ENCODE results near the gene CHST3.

CHST3 gene

DNA sequence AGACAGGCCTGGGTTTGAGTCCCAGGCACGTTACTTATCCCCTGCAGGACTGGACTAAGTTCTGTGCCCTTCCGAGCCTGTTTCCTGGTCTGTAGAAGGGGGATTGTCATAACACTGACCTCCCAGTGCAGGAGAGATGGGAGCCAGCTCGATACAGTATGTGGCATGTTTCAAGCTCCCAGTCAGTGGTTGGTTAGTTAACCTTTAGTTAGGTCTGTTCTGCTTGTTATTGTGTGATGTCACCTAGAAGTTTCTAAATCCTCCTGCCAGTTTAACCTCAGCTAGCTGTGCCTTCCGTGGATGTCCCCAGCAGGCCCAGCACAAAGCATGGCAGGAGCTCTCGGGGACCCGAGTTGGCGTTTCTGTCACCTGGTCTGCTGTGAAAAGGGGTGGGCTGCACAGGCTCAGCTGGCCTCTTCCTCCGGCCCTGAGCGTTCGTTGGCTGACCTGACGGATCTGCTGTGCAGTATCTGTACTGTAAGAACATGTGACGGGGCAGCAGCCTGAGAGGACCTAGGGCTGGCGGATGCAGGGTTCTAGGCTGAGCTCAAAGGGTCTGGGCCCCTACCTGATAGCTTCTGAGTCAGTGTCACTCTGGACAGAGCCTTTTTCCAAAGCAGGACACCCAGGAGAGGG is 71.2 kb downstream of the CHST3 start:
- H2AFZ ChIP-seq (ENCODE audit: low read depth, low read length, severe bottlenecking): no peak overlapping the region

DNA sequence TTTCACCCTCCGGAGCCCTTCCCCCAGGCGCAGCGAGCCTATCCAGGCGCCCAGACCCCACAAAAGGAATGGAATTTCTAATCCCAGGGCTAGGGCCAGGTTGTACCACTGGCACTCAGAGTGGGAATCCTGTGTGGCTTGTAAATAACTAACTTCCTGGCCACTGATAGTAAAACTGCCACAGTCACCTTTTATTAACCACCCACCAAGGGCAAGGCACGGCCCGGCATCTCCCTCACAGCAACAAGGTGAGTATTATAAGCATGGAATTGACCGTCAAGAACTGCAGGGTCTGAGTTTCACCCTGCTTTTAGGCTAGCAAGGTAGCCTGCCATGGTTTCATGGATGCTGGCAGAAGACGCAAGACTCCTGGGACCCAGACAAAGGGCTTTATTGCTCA is 73.1 kb downstream of the CHST3 start:
- no peaks in the 10 kb centered on the region for H3K9me2 ChIP-seq (replicated peaks; ENCODE audit: insufficient read depth, low read length)
- H3K9me3 ChIP-seq (ENCODE audit: insufficient read depth, low read length): no peaks in the 10 kb centered on the region
- TF ChIP-seq EZH2phosphoT487 (conservative IDR thresholded peaks at IDR 0.05; ENCODE audit: low read length): no peak
- TF ChIP-seq, protein P1, sequence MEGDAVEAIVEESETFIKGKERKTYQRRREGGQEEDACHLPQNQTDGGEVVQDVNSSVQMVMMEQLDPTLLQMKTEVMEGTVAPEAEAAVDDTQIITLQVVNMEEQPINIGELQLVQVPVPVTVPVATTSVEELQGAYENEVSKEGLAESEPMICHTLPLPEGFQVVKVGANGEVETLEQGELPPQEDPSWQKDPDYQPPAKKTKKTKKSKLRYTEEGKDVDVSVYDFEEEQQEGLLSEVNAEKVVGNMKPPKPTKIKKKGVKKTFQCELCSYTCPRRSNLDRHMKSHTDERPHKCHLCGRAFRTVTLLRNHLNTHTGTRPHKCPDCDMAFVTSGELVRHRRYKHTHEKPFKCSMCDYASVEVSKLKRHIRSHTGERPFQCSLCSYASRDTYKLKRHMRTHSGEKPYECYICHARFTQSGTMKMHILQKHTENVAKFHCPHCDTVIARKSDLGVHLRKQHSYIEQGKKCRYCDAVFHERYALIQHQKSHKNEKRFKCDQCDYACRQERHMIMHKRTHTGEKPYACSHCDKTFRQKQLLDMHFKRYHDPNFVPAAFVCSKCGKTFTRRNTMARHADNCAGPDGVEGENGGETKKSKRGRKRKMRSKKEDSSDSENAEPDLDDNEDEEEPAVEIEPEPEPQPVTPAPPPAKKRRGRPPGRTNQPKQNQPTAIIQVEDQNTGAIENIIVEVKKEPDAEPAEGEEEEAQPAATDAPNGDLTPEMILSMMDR (IDR thresholded peaks at IDR 0.05; ENCODE audit: insufficient read depth, low read length, poor library complexity, severe bottlenecking): no peak
- H4K20me1 ChIP-seq (ENCODE audit: low read depth, low read length): no peaks in the 10 kb centered on the region
- no peaks in the 10 kb centered on the region for H3K79me2 ChIP-seq (ENCODE audit: insufficient read depth, low read length)
- H3K4me2 ChIP-seq (ENCODE audit: low read depth, low read length, poor library complexity, severe bottlenecking): no peak overlapping the region
- no peaks in the 10 kb centered on the region for H3K36me3 ChIP-seq (ENCODE audit: low read length)
- H3K27ac ChIP-seq (ENCODE audit: low read depth, low read length): no peak overlapping the region
- no peak overlapping the region for H2AFZ ChIP-seq (ENCODE audit: low read depth, low read length, severe bottlenecking)
- no peak overlapping the region for H3K4me3 ChIP-seq (ENCODE audit: insufficient read depth, low read length, poor library complexity, severe bottlenecking)
- H3K9ac ChIP-seq (ENCODE audit: low read length): no peak overlapping the region
- H3K27me3 ChIP-seq (ENCODE audit: low read length): no peaks in the 10 kb centered on the region
- H3F3A ChIP-seq (ENCODE audit: insufficient read depth): no peaks in the 10 kb centered on the region

More for the DNA sequence above, 71.2 kb downstream of the CHST3 start:
- no peak overlapping the region for H3K4me2 ChIP-seq (ENCODE audit: low read depth, low read length, poor library complexity, severe bottlenecking)
- no peaks in the 10 kb centered on the region for H4K20me1 ChIP-seq (ENCODE audit: low read depth, low read length)
- no peak overlapping the region for H3K27ac ChIP-seq (ENCODE audit: low read depth, low read length)
- TF ChIP-seq EZH2phosphoT487 (conservative IDR thresholded peaks at IDR 0.05; ENCODE audit: low read length): no peak
- TF ChIP-seq, protein P1 (IDR thresholded peaks at IDR 0.05; ENCODE audit: insufficient read depth, low read length, poor library complexity, severe bottlenecking): no peak
- no peaks in the 10 kb centered on the region for H3K79me2 ChIP-seq (ENCODE audit: insufficient read depth, low read length)
- no peak overlapping the region for H3K9ac ChIP-seq (ENCODE audit: low read length)
- H3K4me3 ChIP-seq (ENCODE audit: insufficient read depth, low read length, poor library complexity, severe bottlenecking): no peak overlapping the region
- no peaks in the 10 kb centered on the region for H3K36me3 ChIP-seq (ENCODE audit: low read length)
- H3K27me3 ChIP-seq (ENCODE audit: low read length): no peaks in the 10 kb centered on the region
- no peaks in the 10 kb centered on the region for H3K9me2 ChIP-seq (replicated peaks; ENCODE audit: insufficient read depth, low read length)
- H3F3A ChIP-seq (ENCODE audit: insufficient read depth): no peaks in the 10 kb centered on the region
- no peaks in the 10 kb centered on the region for H3K9me3 ChIP-seq (ENCODE audit: insufficient read depth, low read length)

DNA sequence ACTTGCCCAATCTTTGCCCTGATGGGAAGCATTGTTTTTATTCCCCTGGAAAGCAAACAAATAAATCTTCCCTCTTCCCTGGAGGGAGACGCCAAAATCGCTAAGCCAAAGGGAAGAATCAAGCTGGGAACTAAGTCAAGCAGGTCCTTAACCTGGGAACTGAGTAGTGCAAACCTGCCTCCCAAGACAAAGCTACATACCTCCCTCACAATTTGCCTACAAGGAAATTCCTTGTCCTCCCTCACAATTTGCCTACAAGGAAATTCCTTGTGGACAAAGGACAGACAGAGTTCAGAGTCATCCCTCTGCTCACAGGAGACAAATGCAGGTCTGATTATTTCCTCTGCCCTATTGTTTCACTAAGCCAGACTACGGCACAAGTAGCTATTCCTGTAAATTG is 73.6 kb downstream of the CHST3 start:
- Histone ChIP-seq H3K9me2 (replicated peaks; ENCODE audit: insufficient read depth, low read length) (no peaks in the 10 kb centered on the region), H2AFZ (ENCODE audit: low read depth, low read length, severe bottlenecking) (no peak overlapping the region), H3K4me3 (ENCODE audit: insufficient read depth, low read length, poor library complexity, severe bottlenecking) (no peak overlapping the region), H3K79me2 (ENCODE audit: insufficient read depth, low read length) (no peaks in the 10 kb centered on the region), H3K9me3 (ENCODE audit: insufficient read depth, low read length) (no peaks in the 10 kb centered on the region), H3K4me2 (ENCODE audit: low read depth, low read length, poor library complexity, severe bottlenecking) (no peak overlapping the region), H3K27me3 (ENCODE audit: low read length) (no peaks in the 10 kb centered on the region), H3K9ac (ENCODE audit: low read length) (no peak overlapping the region), H4K20me1 (ENCODE audit: low read depth, low read length) (no peaks in the 10 kb centered on the region), H3K36me3 (ENCODE audit: low read length) (no peaks in the 10 kb centered on the region), H3K27ac (ENCODE audit: low read depth, low read length) (no peak overlapping the region), H3F3A (ENCODE audit: insufficient read depth) (no peaks in the 10 kb centered on the region)
- TF ChIP-seq, protein P1 (IDR thresholded peaks at IDR 0.05; ENCODE audit: insufficient read depth, low read length, poor library complexity, severe bottlenecking): no peak
- no peak for TF ChIP-seq EZH2phosphoT487 (conservative IDR thresholded peaks at IDR 0.05; ENCODE audit: low read length)
